ENCODE measurements around the gene KRTAP10-3.

The KRTAP10-3 gene

GRCh38 chr21:44567481-44568171 lies 9.0 kb upstream of the KRTAP10-3 start:
- no peaks in the 10 kb centered on the region for H3K36me3 ChIP-seq (ENCODE audit: low read length)
- TF ChIP-seq, protein P1, sequence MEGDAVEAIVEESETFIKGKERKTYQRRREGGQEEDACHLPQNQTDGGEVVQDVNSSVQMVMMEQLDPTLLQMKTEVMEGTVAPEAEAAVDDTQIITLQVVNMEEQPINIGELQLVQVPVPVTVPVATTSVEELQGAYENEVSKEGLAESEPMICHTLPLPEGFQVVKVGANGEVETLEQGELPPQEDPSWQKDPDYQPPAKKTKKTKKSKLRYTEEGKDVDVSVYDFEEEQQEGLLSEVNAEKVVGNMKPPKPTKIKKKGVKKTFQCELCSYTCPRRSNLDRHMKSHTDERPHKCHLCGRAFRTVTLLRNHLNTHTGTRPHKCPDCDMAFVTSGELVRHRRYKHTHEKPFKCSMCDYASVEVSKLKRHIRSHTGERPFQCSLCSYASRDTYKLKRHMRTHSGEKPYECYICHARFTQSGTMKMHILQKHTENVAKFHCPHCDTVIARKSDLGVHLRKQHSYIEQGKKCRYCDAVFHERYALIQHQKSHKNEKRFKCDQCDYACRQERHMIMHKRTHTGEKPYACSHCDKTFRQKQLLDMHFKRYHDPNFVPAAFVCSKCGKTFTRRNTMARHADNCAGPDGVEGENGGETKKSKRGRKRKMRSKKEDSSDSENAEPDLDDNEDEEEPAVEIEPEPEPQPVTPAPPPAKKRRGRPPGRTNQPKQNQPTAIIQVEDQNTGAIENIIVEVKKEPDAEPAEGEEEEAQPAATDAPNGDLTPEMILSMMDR (IDR thresholded peaks at IDR 0.05; ENCODE audit: insufficient read depth, low read length, poor library complexity, severe bottlenecking): no peak
- no peak for TF ChIP-seq EZH2phosphoT487 (conservative IDR thresholded peaks at IDR 0.05; ENCODE audit: low read length)
- no peak overlapping the region for H3K27ac ChIP-seq (ENCODE audit: low read depth, low read length)
- no peak overlapping the region for H3K4me2 ChIP-seq (ENCODE audit: low read depth, low read length, poor library complexity, severe bottlenecking)
- no peaks in the 10 kb centered on the region for H3K9me3 ChIP-seq (ENCODE audit: insufficient read depth, low read length)
- H3K9ac ChIP-seq (ENCODE audit: low read length): no peak overlapping the region
- H2AFZ ChIP-seq (ENCODE audit: low read depth, low read length, severe bottlenecking): no peak overlapping the region
- no peaks in the 10 kb centered on the region for H4K20me1 ChIP-seq (ENCODE audit: low read depth, low read length)
- H3F3A ChIP-seq (ENCODE audit: insufficient read depth): no peaks in the 10 kb centered on the region
- H3K79me2 ChIP-seq (ENCODE audit: insufficient read depth, low read length): no peaks in the 10 kb centered on the region
- no peaks in the 10 kb centered on the region for H3K27me3 ChIP-seq (ENCODE audit: low read length)
- no peak overlapping the region for H3K4me3 ChIP-seq (ENCODE audit: insufficient read depth, low read length, poor library complexity, severe bottlenecking)
- H3K9me2 ChIP-seq (replicated peaks; ENCODE audit: insufficient read depth, low read length): no peaks in the 10 kb centered on the region

DNA sequence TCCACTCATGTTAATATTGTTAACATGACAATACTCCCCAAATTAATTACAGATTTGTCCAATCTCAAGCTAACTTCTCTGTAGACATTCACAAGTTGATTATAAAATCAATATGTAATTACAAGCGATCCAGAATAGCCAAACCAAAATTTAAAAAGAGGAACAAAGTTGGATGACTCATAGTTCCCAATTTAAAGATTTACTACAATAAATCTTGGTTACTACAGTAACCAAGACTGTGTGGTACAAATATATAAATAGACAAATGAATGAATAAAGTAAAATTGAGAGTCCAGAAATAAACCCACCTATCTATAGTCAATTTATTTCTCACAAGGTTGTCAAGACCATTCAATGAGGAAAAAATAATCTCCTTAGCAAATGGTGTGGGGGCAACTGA lies 7.8 kb upstream of the KRTAP10-3 start:
- no peaks in the 10 kb centered on the region for H3K9me2 ChIP-seq (replicated peaks; ENCODE audit: insufficient read depth, low read length)

DNA sequence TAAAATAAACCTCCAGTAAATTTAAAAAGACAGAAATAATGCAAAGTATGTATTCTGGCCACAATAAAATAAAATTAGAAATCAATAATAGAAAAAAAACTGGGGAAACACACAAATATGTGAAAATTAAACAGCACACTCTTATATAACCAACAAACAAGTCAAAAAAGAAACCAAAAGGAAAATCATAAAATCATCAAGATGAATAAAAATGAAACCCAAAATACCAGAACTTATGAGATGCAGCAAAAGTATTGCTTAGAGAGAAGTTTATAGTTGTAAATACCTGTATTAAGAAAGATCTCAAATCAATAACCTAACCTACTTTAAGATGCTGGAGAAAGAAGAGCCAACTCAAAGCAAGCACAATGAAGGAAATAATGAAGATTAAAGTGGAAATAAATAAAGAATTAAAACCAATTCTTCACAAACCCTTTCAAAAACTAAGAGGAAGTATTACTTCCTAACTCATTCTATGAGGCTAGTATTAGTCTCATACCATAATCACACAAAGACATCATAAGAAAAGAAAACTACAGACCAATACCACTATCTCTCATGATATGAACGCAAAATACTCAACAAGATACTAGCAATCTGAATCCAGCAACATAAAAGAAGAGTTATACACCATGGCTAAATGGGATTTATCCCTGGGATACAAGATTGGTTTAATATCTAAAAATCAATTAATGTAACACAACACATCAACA lies 6.4 kb upstream of the KRTAP10-3 start:
- Histone ChIP-seq H3K4me2 (ENCODE audit: low read depth, low read length, poor library complexity, severe bottlenecking) (no peak overlapping the region), H3K9me3 (ENCODE audit: insufficient read depth, low read length) (no peaks in the 10 kb centered on the region), H3K4me3 (ENCODE audit: insufficient read depth, low read length, poor library complexity, severe bottlenecking) (no peak overlapping the region), H3F3A (ENCODE audit: insufficient read depth) (no peaks in the 10 kb centered on the region), H3K9me2 (replicated peaks; ENCODE audit: insufficient read depth, low read length) (no peaks in the 10 kb centered on the region), H3K79me2 (ENCODE audit: insufficient read depth, low read length) (no peaks in the 10 kb centered on the region), H4K20me1 (ENCODE audit: low read depth, low read length) (no peaks in the 10 kb centered on the region), H3K27me3 (ENCODE audit: low read length) (no peaks in the 10 kb centered on the region), H3K9ac (ENCODE audit: low read length) (no peak overlapping the region), H2AFZ (ENCODE audit: low read depth, low read length, severe bottlenecking) (no peak overlapping the region), H3K27ac (ENCODE audit: low read depth, low read length) (no peak overlapping the region), H3K36me3 (ENCODE audit: low read length) (no peaks in the 10 kb centered on the region)
- TF ChIP-seq, protein P1 (IDR thresholded peaks at IDR 0.05; ENCODE audit: insufficient read depth, low read length, poor library complexity, severe bottlenecking): no peak
- no peak for TF ChIP-seq EZH2phosphoT487 (conservative IDR thresholded peaks at IDR 0.05; ENCODE audit: low read length)

More for the DNA sequence above, 7.8 kb upstream of the KRTAP10-3 start:
- Histone ChIP-seq H3K4me2 (ENCODE audit: low read depth, low read length, poor library complexity, severe bottlenecking) (no peak overlapping the region), H2AFZ (ENCODE audit: low read depth, low read length, severe bottlenecking) (no peak overlapping the region), H3K9me3 (ENCODE audit: insufficient read depth, low read length) (no peaks in the 10 kb centered on the region), H3F3A (ENCODE audit: insufficient read depth) (no peaks in the 10 kb centered on the region), H3K4me3 (ENCODE audit: insufficient read depth, low read length, poor library complexity, severe bottlenecking) (no peak overlapping the region), H4K20me1 (ENCODE audit: low read depth, low read length) (no peaks in the 10 kb centered on the region), H3K27me3 (ENCODE audit: low read length) (no peaks in the 10 kb centered on the region), H3K36me3 (ENCODE audit: low read length) (no peaks in the 10 kb centered on the region), H3K79me2 (ENCODE audit: insufficient read depth, low read length) (no peaks in the 10 kb centered on the region), H3K9ac (ENCODE audit: low read length) (no peak overlapping the region), H3K27ac (ENCODE audit: low read depth, low read length) (no peak overlapping the region)
- TF ChIP-seq, protein P1 (IDR thresholded peaks at IDR 0.05; ENCODE audit: insufficient read depth, low read length, poor library complexity, severe bottlenecking): no peak
